ENCODE data around the gene PNPLA3.

GRCh38 chr22:43948836-43949406, 25.3 kb downstream of the PNPLA3 start:
- TF ChIP-seq CTCF (IDR thresholded peaks at IDR 0.05; ENCODE audit: insufficient read depth, low read length) (no peak), REST (IDR thresholded peaks at IDR 0.05; ENCODE audit: insufficient replicate concordance, low read depth) (no peak)
